Hepatocyte (in vitro differentiated cells): ENCODE data around the gene MTFP1.

Experiments
- CTCF ChIP-seq: fragments of 200-600 bp; sonication (generic); IDR thresholded peaks from 2 replicates; pipeline ENCODE4 v1.5.1; 2016; ENCODE audit warnings: antibody characterized with exemption, mild to moderate bottlenecking; ENCODE audit not compliant: poor library complexity
- EZH2 ChIP-seq: fragments of 200-600 bp; sonication (generic); IDR thresholded peaks from 2 replicates; pipeline ENCODE4 v1.6.1; 2016; ENCODE audit warnings: antibody characterized with exemption, mild to moderate bottlenecking, borderline replicate concordance
- EZH2phosphoT487 ChIP-seq: fragments of 200-600 bp; sonication (generic); IDR thresholded peaks from one replicate; pipeline ENCODE4 v1.6.1; 2018; ENCODE audit warnings: antibody characterized with exemption, mild to moderate bottlenecking, low read depth, moderate library complexity; ENCODE audit not compliant: unreplicated experiment, severe bottlenecking

DNA sequence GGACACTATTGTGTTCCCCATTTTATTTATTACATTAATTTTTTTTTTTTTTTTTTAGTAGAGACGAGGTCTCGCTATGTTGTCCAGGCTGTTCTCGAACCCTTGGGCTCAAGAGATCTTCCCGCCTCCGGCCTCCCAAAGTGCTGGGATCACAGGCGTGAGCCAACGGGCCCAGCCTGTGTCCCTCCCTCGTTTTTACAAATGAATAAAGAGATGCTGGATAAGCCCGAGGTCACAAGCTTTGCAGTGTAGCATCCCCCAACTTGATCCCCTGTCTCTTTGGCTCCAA, 297 bp upstream of the MTFP1 start:
- TF ChIP-seq CTCF, result no peak
- no peak for TF ChIP-seq EZH2phosphoT487
- no peak for TF ChIP-seq EZH2
